SK-N-SH (cell line): ENCODE results near the gene TTC28. TPM values are rescaled to one million over a fixed set of nuclear protein-coding genes. Genes with fewer than 3 reads are reported as not detected.

Experiments used
- CTCF ChIA-PET: fragments of 300-600, 350-600 bp; formaldehyde crosslinking; extraction: SDS; loops from one replicate; lab custom pipeline; 2021; lab: Yijun Ruan, JAX
- POLR2A ChIA-PET: fragments of 350-600 bp; sonication (Branson Sonifier 250); formaldehyde crosslinking; extraction: SDS; loops from one replicate; lab custom pipeline; 2020; ENCODE audit warnings: antibody characterized with exemption, inconsistent platforms; lab: Yijun Ruan, JAX
- DNase-seq: peaks from one replicate; pipeline ENCODE4 v3.0.0; 2012
- H2AFZ ChIP-seq: fragments of 200-600 bp; sonication (generic); 2 replicates; pipeline ENCODE4 v1.8.1; 2016; ENCODE audit warnings: antibody characterized with exemption, mild to moderate bottlenecking, low read depth
- H3F3A ChIP-seq: fragments of 200-600 bp; sonication (generic); replicated peaks from 2 replicates; pipeline ENCODE3; 2016; ENCODE audit warnings: antibody characterized with exemption, mild to moderate bottlenecking; ENCODE audit not compliant: insufficient read depth
- H3K27ac ChIP-seq, 2 experiments: fragments of 200-500 bp in 1 of 2; fragments of 200-600 bp in 1 of 2; sonication (Bioruptor generic) in 1 of 2; sonication (generic), shearing (Covaris generic) in 1 of 2; 2 replicates each; pipeline versions ENCODE4 v1.5.1 to v1.6.1; 2014 to 2016; ENCODE audit warnings: low read depth in 2 of 2, inconsistent platforms in 1 of 2, low read length in 1 of 2, mild to moderate bottlenecking in 1 of 2, mixed read lengths in 1 of 2
- H3K27me3 ChIP-seq: fragments of 200-600 bp; sonication (generic), shearing (Covaris generic); 2 replicates; pipeline ENCODE4 v1.6.1; 2016; ENCODE audit warnings: mixed run types; ENCODE audit not compliant: insufficient read depth
- H3K36me3 ChIP-seq, 2 experiments: fragments of 200-500 bp in 1 of 2; fragments of 200-600 bp in 1 of 2; sonication (Bioruptor generic) in 1 of 2; sonication (generic) in 1 of 2; replicated peaks in 1 of 2; 2 replicates each; pipeline versions ENCODE3 to v1.5.1; 2014 to 2016; ENCODE audit warnings: low read length in 1 of 2, mild to moderate bottlenecking in 1 of 2; ENCODE audit not compliant: insufficient read depth in 2 of 2, control insufficient read depth in 1 of 2
- H3K4me1 ChIP-seq, 2 experiments: fragments of 200-500 bp in 1 of 2; fragments of 200-600 bp in 1 of 2; sonication (Bioruptor generic) in 1 of 2; sonication (generic), shearing (Covaris generic) in 1 of 2; 2 replicates each; pipeline versions ENCODE4 v1.5.1 to v1.6.1; 2014 to 2016; ENCODE audit warnings: low read depth in 1 of 2, low read length in 1 of 2, mixed run types in 1 of 2; ENCODE audit not compliant: insufficient read depth in 2 of 2, control insufficient read depth in 1 of 2
- H3K4me2 ChIP-seq: fragments of 200-600 bp; sonication (generic), shearing (Covaris generic); 2 replicates; pipeline ENCODE4 v1.6.1; 2017; ENCODE audit warnings: mixed run types
- H3K4me3 ChIP-seq, 2 experiments: fragments of 200-500 bp in 1 of 2; fragments of 200-600 bp in 1 of 2; sonication (Bioruptor generic) in 1 of 2; sonication (generic), shearing (Covaris generic) in 1 of 2; 2 replicates each; pipeline versions ENCODE4 v1.5.1 to v1.8.1; 2014 to 2016; ENCODE audit warnings: low read depth in 2 of 2, inconsistent platforms in 1 of 2, low read length in 1 of 2, mild to moderate bottlenecking in 1 of 2, mixed read lengths in 1 of 2, moderate library complexity in 1 of 2
- H3K79me2 ChIP-seq: fragments of 200-600 bp; sonication (generic); 2 replicates; pipeline ENCODE4 v1.8.1; 2017; ENCODE audit warnings: mild to moderate bottlenecking; ENCODE audit not compliant: insufficient read depth
- H3K9ac ChIP-seq: fragments of 200-600 bp; sonication (generic); 2 replicates; pipeline ENCODE4 v1.6.1; 2017; ENCODE audit warnings: mixed run types
- H3K9me2 ChIP-seq: fragments of 200-600 bp; sonication (generic); 2 replicates; pipeline ENCODE4 v1.6.1; 2017; ENCODE audit warnings: mixed run types
- H3K9me3 ChIP-seq: fragments of 200-600 bp; sonication (generic); 2 replicates; pipeline ENCODE4 v1.6.1; 2017; ENCODE audit warnings: mixed run types, mild to moderate bottlenecking, moderate library complexity
- H4K20me1 ChIP-seq: fragments of 200-600 bp; sonication (generic); 2 replicates; pipeline ENCODE4 v1.6.1; 2017; ENCODE audit warnings: mild to moderate bottlenecking, mixed run types; ENCODE audit not compliant: insufficient read depth
- CHD2 ChIP-seq: fragments of 150-350 bp; IDR thresholded peaks from 2 replicates; pipeline ENCODE4 v1.6.1; 2018; ENCODE audit warnings: low read length; ENCODE audit not compliant: partially characterized antibody
- ELF1 ChIP-seq: IDR thresholded peaks from 2 replicates; pipeline ENCODE4 v1.4.0; 2012
- EP300 ChIP-seq, 2 experiments: IDR thresholded peaks; 2 replicates each; pipeline versions ENCODE4 v1.4.0 to v1.6.1; 2012; ENCODE audit warnings: borderline replicate concordance in 1 of 2, low read depth in 1 of 2, low read length in 1 of 2
- FOSL2 ChIP-seq: IDR thresholded peaks from 2 replicates; pipeline ENCODE4 v1.4.0; 2012; ENCODE audit warnings: low read depth, mild to moderate bottlenecking, moderate library complexity, borderline replicate concordance
- FOXJ3 ChIP-seq: sonication (generic); formaldehyde crosslinking; IDR thresholded peaks from 2 replicates; pipeline ENCODE4 v1.5.1; 2020; ENCODE audit warnings: mild to moderate bottlenecking, missing genetic modification reagents
- FOXM1 ChIP-seq: IDR thresholded peaks from 2 replicates; pipeline ENCODE4 v1.4.0; 2012; ENCODE audit warnings: low read depth, mild to moderate bottlenecking
- IRF3 ChIP-seq: fragments of 150-350 bp; IDR thresholded peaks from 2 replicates; pipeline ENCODE4 v1.6.1; 2016; ENCODE audit warnings: mild to moderate bottlenecking, low read depth, low read length
- MXI1 ChIP-seq: IDR thresholded peaks from 2 replicates; pipeline ENCODE4 v1.6.1; 2012; ENCODE audit warnings: mild to moderate bottlenecking, low read depth, low read length, improper control_type of control experiment
- NFIC ChIP-seq: IDR thresholded peaks from 2 replicates; pipeline ENCODE4 v1.4.0; 2012; ENCODE audit warnings: borderline replicate concordance
- PBX3 ChIP-seq: IDR thresholded peaks from 2 replicates; pipeline ENCODE4; 2012
- POLR2AphosphoS5 ChIP-seq: IDR thresholded peaks from 2 replicates; pipeline ENCODE4 v1.6.1; 2012; ENCODE audit warnings: low read depth, low read length
- RCOR1 ChIP-seq: fragments of 150-350 bp; IDR thresholded peaks from 2 replicates; pipeline ENCODE4 v1.6.1; 2017; ENCODE audit warnings: antibody characterized with exemption, low read length
- RXRA ChIP-seq: IDR thresholded peaks from 2 replicates; pipeline ENCODE4 v1.4.0; 2012; ENCODE audit warnings: low read depth, mild to moderate bottlenecking, borderline replicate concordance
- TCF12 ChIP-seq: IDR thresholded peaks from 2 replicates; pipeline ENCODE4 v1.4.0; 2012
- TEAD4 ChIP-seq: IDR thresholded peaks from 2 replicates; pipeline ENCODE4 v1.4.0; 2012; ENCODE audit warnings: mild to moderate bottlenecking, borderline replicate concordance; ENCODE audit not compliant: insufficient read depth
- USF1 ChIP-seq: IDR thresholded peaks from 2 replicates; pipeline ENCODE4 v1.4.0; 2012; ENCODE audit warnings: low read depth, borderline replicate concordance
- ZBTB33 ChIP-seq: IDR thresholded peaks from 2 replicates; pipeline ENCODE4 v1.4.0; 2012; ENCODE audit warnings: low read depth, borderline replicate concordance
- WGBS: methylation state at CpG from one replicate; pipeline ENCODE4 v1.1.6; 2017; ENCODE audit warnings: low lambda C conversion rate; 5-methylcytosine and 5-hydroxymethylcytosine counted together
- polyA plus RNA-seq, 3 experiments: library from polyadenylated mRNA; depleted of rRNA; stranded (reverse); fragments of >200 nt; gene quantifications; 2 replicates each; pipeline ENCODE4 v1.2.3, GENCODE V29; 2012

TTC28 gene
- polyA plus RNA-seq, 1 of the 3 experiments (the other 2 are of a cell fraction) = 5.9 TPM

GRCh38 chr22:28593299-28593698, 86.3 kb downstream of the TTC28 start:
- Histone ChIP-seq H2AFZ (no peak overlapping the region), H3K4me2 (no peak overlapping the region), H3K79me2 (peaks cover 11% of the 10 kb centered on the region), H3K9me3 (no peaks in the 10 kb centered on the region), H3K9ac (no peak overlapping the region), H3K27me3 (no peaks in the 10 kb centered on the region), H3K9me2 (no peaks in the 10 kb centered on the region), H3K27ac (no peak overlapping the region), H3K4me3 (no peak overlapping the region), H3K36me3 (no peaks in the 10 kb centered on the region), H3F3A (peaks cover 3% of the 10 kb centered on the region), H4K20me1 (no peaks in the 10 kb centered on the region), H3K4me1 (peaks cover 9% of the 10 kb centered on the region in 2 experiments; a peak in 3 of 4 replicates)
- ChIA-PET CTCF (interaction anchor here (0.8 to 6.3 kb wide), 9 partner anchors 9 to 706 kb away, joined by 3 to 82 read pairs (median 3); no protein-coding TSS in a partner anchor), POLR2A (no interaction called here)
- TF ChIP-seq IRF3 (no peak), PBX3 (no peak), FOSL2 (no peak), NFIC (no peak)
- no peak for DNase-seq
- WGBS = 85% methylated on average over 3 of the region's 3 CpGs

- H3K79me2 ChIP-seq = peaks cover 6% of the 10 kb centered on the region
- no peak overlapping the region for H2AFZ ChIP-seq
- H3K4me3 ChIP-seq = no peak overlapping the region
- H3K36me3 ChIP-seq = no peaks in the 10 kb centered on the region
- no peaks in the 10 kb centered on the region for H3K9me3 ChIP-seq
- CTCF ChIA-PET = interaction anchor here (0.9 to 5.6 kb wide), 3 partner anchors 240 to 570 kb away, joined by 3 to 41 read pairs (median 3); no protein-coding TSS in a partner anchor
- DNase-seq = no peak
- no peaks in the 10 kb centered on the region for H3K27me3 ChIP-seq
- peaks cover under 1 to 3% of the 10 kb centered on the region in 2 experiments; a peak in 2 of 4 replicates for H3K4me1 ChIP-seq
- TF ChIP-seq TCF12 = no peak
- no peak for TF ChIP-seq RCOR1
- no peak for TF ChIP-seq POLR2AphosphoS5
- no peak for TF ChIP-seq USF1
- TF ChIP-seq TEAD4 = no peak
- no peak for TF ChIP-seq FOSL2
- no peak for TF ChIP-seq FOXJ3 (CRISPR knock-in tag)
- no peak for TF ChIP-seq RXRA
- TF ChIP-seq EP300 (IDR thresholded peaks at IDR 0.05; ENCODE audit: borderline replicate concordance in 1 of 2, low read depth in 1 of 2, low read length in 1 of 2) = no peak
- no peak for TF ChIP-seq CHD2
- TF ChIP-seq ZBTB33 = no peak
- no peak for TF ChIP-seq ELF1
- TF ChIP-seq NFIC = no peak
- TF ChIP-seq FOXM1 = no peak
- no peak for TF ChIP-seq MXI1
- H3K4me2 ChIP-seq = no peak overlapping the region
- H3K27ac ChIP-seq = no peak overlapping the region
- H3K9ac ChIP-seq = no peak overlapping the region
- no peaks in the 10 kb centered on the region for H3F3A ChIP-seq
- WGBS = 97% methylated on average over 2 of the region's 2 CpGs
- H3K9me2 ChIP-seq = no peaks in the 10 kb centered on the region
- no peaks in the 10 kb centered on the region for H4K20me1 ChIP-seq
- POLR2A ChIA-PET = no interaction called here
Measured at GRCh38 chr22:28589102-28589750, 90.4 kb downstream of the TTC28 start.
